Breast epithelium (tissue), 3 donors: Measurements from ENCODE around the gene FOXRED1.

ENCODE experiments used
- POLR2A ChIP-seq: fragments of 450-650 bp; IDR thresholded peaks from one replicate; pipeline ENCODE4 v1.6.1; 2016; ENCODE audit warnings: antibody characterized with exemption, mild to moderate bottlenecking, moderate library complexity
- POLR2AphosphoS5 ChIP-seq, 3 donors: sonication (generic); formaldehyde crosslinking; IDR thresholded peaks; one replicate each; pipeline ENCODE4 v1.6.1; 2017; ENCODE audit warnings: antibody characterized with exemption in 3 of 3
- TF ChIP-seq, protein P1 (sequence below), 3 donors: fragments of 450-650 bp; IDR thresholded peaks; one replicate each; pipeline ENCODE4 v1.5.1; 2016 to 2017; ENCODE audit warnings: antibody characterized with exemption in 3 of 3, mild to moderate bottlenecking in 3 of 3, moderate library complexity in 3 of 3

DNA sequence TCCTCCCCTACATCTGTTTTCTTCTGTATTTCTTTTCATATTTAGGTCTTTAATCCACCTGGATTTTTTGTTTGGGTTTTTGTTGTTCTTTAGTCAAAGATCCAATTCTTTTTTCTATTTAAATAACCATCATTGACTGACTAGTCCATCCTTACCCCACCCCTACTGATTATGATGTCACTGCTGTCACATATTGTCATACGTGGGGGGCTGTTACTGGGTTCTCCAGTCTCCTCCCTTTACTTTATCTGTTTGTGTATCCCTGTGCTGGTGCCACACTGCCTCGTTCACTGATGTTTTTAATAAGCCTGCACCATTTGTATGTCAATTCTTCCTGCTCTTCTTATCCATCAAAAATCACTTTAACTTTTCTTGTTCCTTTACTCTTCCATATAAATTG is 28.1 kb downstream of the FOXRED1 start:
- TF ChIP-seq, protein P1, sequence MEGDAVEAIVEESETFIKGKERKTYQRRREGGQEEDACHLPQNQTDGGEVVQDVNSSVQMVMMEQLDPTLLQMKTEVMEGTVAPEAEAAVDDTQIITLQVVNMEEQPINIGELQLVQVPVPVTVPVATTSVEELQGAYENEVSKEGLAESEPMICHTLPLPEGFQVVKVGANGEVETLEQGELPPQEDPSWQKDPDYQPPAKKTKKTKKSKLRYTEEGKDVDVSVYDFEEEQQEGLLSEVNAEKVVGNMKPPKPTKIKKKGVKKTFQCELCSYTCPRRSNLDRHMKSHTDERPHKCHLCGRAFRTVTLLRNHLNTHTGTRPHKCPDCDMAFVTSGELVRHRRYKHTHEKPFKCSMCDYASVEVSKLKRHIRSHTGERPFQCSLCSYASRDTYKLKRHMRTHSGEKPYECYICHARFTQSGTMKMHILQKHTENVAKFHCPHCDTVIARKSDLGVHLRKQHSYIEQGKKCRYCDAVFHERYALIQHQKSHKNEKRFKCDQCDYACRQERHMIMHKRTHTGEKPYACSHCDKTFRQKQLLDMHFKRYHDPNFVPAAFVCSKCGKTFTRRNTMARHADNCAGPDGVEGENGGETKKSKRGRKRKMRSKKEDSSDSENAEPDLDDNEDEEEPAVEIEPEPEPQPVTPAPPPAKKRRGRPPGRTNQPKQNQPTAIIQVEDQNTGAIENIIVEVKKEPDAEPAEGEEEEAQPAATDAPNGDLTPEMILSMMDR (IDR thresholded peaks at IDR 0.05): no peak
- TF ChIP-seq POLR2A (no peak), POLR2AphosphoS5 (IDR thresholded peaks at IDR 0.05) (no peak)
